ENCODE results near the gene MTM1.

- no peak for TF ChIP-seq CTCF (IDR thresholded peaks at IDR 0.05)
- no peak for TF ChIP-seq EZH2 (IDR thresholded peaks at IDR 0.05; ENCODE audit: borderline replicate concordance, insufficient read depth, low read depth, low read length, poor library complexity, severe bottlenecking)
These were observed 131.7 kb downstream of the MTM1 start for GRCh38 chrX:150700107-150700506.

All from B cell (primary cell).